ENCODE data around the gene ZBTB45. TPM values are rescaled to one million over a fixed set of nuclear protein-coding genes. Genes with fewer than 3 reads are reported as not detected.
"Not testable (repeated sequence)": the region's sequence is repeated elsewhere in the genome, so short reads cannot be mapped to it uniquely, and the experiment has no call there.

ZBTB45 gene
- total RNA-seq, 1 donor from 2014 or later = 2.2 TPM

GRCh38 chr19:58509731-58510083 is 9.9 kb downstream of the ZBTB45 start:
- Histone ChIP-seq H3K4me2 (no peak overlapping the region), H4K20me1 (ENCODE audit: low read depth) (peaks cover 5% of the 10 kb centered on the region), H3K27me3 (no peaks in the 10 kb centered on the region), H3K9ac (no peak overlapping the region), H3F3A (ENCODE audit: low read depth) (peaks cover 4% of the 10 kb centered on the region), H3K9me3 (ENCODE audit: low read depth) (no peaks in the 10 kb centered on the region), H3K4me3 (no peak overlapping the region), H3K27ac (no peak overlapping the region), H3K4me1 (peaks cover 5% of the 10 kb centered on the region), H2AFZ (replicated peaks) (no peak overlapping the region), H3K79me2 (ENCODE audit: low read depth) (peaks cover 4% of the 10 kb centered on the region), H3K36me3 (no peaks in the 10 kb centered on the region)
- H3K27ac Mint-ChIP-seq = no peak overlapping the region
- no peak for DNase-seq (ENCODE audit: low spot score)
- TF ChIP-seq EZH2 (IDR thresholded peaks at IDR 0.05) = no peak
- no peak for TF ChIP-seq EZH2phosphoT487 (IDR thresholded peaks at IDR 0.05)
- TF ChIP-seq CTCF (IDR thresholded peaks at IDR 0.05) = no peak
- H3K27me3 Mint-ChIP-seq (ENCODE audit: insufficient read depth, low read depth) = peaks cover 5% of the 10 kb centered on the region
- H3K4me3 Mint-ChIP-seq = no peak overlapping the region
- H3K4me1 Mint-ChIP-seq = no peaks in the 10 kb centered on the region
- H3K36me3 Mint-ChIP-seq = peaks cover 4% of the 10 kb centered on the region
- H3K9me3 Mint-ChIP-seq = peaks cover 8% of the 10 kb centered on the region

GRCh38 chr19:58507602-58508223 is 11.9 kb downstream of the ZBTB45 start:
- not testable (repeated sequence) for H3K4me2 ChIP-seq; H3K36me3 ChIP-seq; H3K9ac ChIP-seq; H3K4me3 Mint-ChIP-seq; H3K9me3 ChIP-seq (ENCODE audit: low read depth); H3K36me3 Mint-ChIP-seq; H3K9me3 Mint-ChIP-seq; H3K27ac Mint-ChIP-seq; H3K27ac ChIP-seq; H2AFZ ChIP-seq (replicated peaks); DNase-seq (ENCODE audit: low spot score); H3K27me3 ChIP-seq; H3K4me1 Mint-ChIP-seq; H3K27me3 Mint-ChIP-seq (ENCODE audit: insufficient read depth, low read depth); H3K79me2 ChIP-seq (ENCODE audit: low read depth); H3K4me3 ChIP-seq; H3F3A ChIP-seq (ENCODE audit: low read depth); H3K4me1 ChIP-seq; H4K20me1 ChIP-seq (ENCODE audit: low read depth)

GRCh38 chr19:58500242-58500641 is 19.4 kb downstream of the ZBTB45 start:
- TF ChIP-seq CTCF (IDR thresholded peaks at IDR 0.05) (no peak), EZH2 (IDR thresholded peaks at IDR 0.05) (no peak), EZH2phosphoT487 (IDR thresholded peaks at IDR 0.05) (no peak)
- H3K4me1 Mint-ChIP-seq = peaks cover 11% of the 10 kb centered on the region
- H3K9ac ChIP-seq = no peak overlapping the region

More at GRCh38 chr19:58500242-58500641, 19.4 kb downstream of the ZBTB45 start:
- peaks cover 6% of the 10 kb centered on the region for H3K79me2 ChIP-seq (ENCODE audit: low read depth)
- H3K4me2 ChIP-seq = peak overlapping the region; percentile 87
- H3K27me3 Mint-ChIP-seq (ENCODE audit: insufficient read depth, low read depth) = peaks cover 7% of the 10 kb centered on the region
- H3K4me3 ChIP-seq = peak overlapping the region; percentile 68
- no peak overlapping the region for H3K27ac ChIP-seq
- H3K27me3 ChIP-seq = no peaks in the 10 kb centered on the region
- DNase-seq (ENCODE audit: low spot score) = no peak
- H3K4me3 Mint-ChIP-seq = peak overlapping the region; percentile 84
- no peaks in the 10 kb centered on the region for H3K9me3 ChIP-seq (ENCODE audit: low read depth)
- no peak overlapping the region for H2AFZ ChIP-seq (replicated peaks)
- H3K36me3 Mint-ChIP-seq = no peaks in the 10 kb centered on the region
- H3K4me1 ChIP-seq = peaks cover 4% of the 10 kb centered on the region
- no peak overlapping the region for H3K27ac Mint-ChIP-seq
- peaks cover 6% of the 10 kb centered on the region for H3K9me3 Mint-ChIP-seq
- no peaks in the 10 kb centered on the region for H4K20me1 ChIP-seq (ENCODE audit: low read depth)
- no peaks in the 10 kb centered on the region for H3K36me3 ChIP-seq
- H3F3A ChIP-seq (ENCODE audit: low read depth) = peaks cover 6% of the 10 kb centered on the region

All from neural progenitor cell (in vitro differentiated cells).